Measurements from ENCODE around the gene MDC1. TPM values are rescaled to one million over a fixed set of nuclear protein-coding genes. Genes with fewer than 3 reads are reported as not detected.
A peak's percentile ranks its signal among the peaks of the same experiment; 100 is the strongest.

MDC1 gene
- total RNA-seq, 4 donors from 2014 or later = 2.4 to 7.4 (median 7.0) TPM

- TF ChIP-seq CTCF (IDR thresholded peaks at IDR 0.05) (no peak), POLR2A (IDR thresholded peaks at IDR 0.05) (no peak)
- DNase-seq = no peak
- H3K27ac ChIP-seq = no peak overlapping the region
- peaks cover 15 to 98% (median 39%) of the 10 kb centered on the region in 3 donors for H3K36me3 ChIP-seq
- H3K9me3 ChIP-seq = no peaks in the 10 kb centered on the region
- H3K4me1 ChIP-seq = peaks cover 0 to 46% (median 10%) of the 10 kb centered on the region in 3 donors
- WGBS, 2 donors = 88 to 91% methylated on average over 11 to 12 of the region's 12 CpGs
- no peaks in the 10 kb centered on the region for H3K27me3 ChIP-seq
- no peak overlapping the region for H3K4me3 ChIP-seq
- intact Hi-C loops (cut with DNase I) = no loop called here
Measured at GRCh38 chr6:30732237-30732943, 15.3 kb upstream of the MDC1 start.

GRCh38 chr6:30730601-30731435 lies 13.7 kb upstream of the MDC1 start:
- DNase-seq = no peak
- intact Hi-C loops (cut with DNase I) = no loop called here
- TF ChIP-seq CTCF (IDR thresholded peaks at IDR 0.05) (peak; percentile 48 to 93 (median 85)), POLR2A (IDR thresholded peaks at IDR 0.05) (no peak)
- peak overlapping the region; percentile 32 to 64 (median 54) for H3K27ac ChIP-seq
- peaks cover 0 to 44% (median 5%) of the 10 kb centered on the region in 3 donors for H3K4me1 ChIP-seq
- WGBS, 2 donors = 22 to 51% methylated on average over 9 to 13 of the region's 30 CpGs
- H3K36me3 ChIP-seq = peaks cover 12 to 98% (median 41%) of the 10 kb centered on the region in 3 donors
- H3K9me3 ChIP-seq = no peaks in the 10 kb centered on the region
- peak overlapping the region in 2 of 4 donors; percentile 13 to 44 for H3K4me3 ChIP-seq
- no peaks in the 10 kb centered on the region for H3K27me3 ChIP-seq

GRCh38 chr6:30727920-30728553 lies 11.0 kb upstream of the MDC1 start:
- intact Hi-C loops (cut with DNase I) = no loop called here
- WGBS, 2 donors = 46 to 50% methylated on average over 6 to 7 of the region's 7 CpGs
- peaks cover 13 to 64% (median 14%) of the 10 kb centered on the region in 3 donors for H3K4me1 ChIP-seq
- TF ChIP-seq POLR2A (IDR thresholded peaks at IDR 0.05) (no peak), CTCF (IDR thresholded peaks at IDR 0.05) (no peak)
- peak overlapping the region in 3 of 4 donors; percentile 1 to 48 (median 29) for H3K27ac ChIP-seq
- peaks cover 29 to 98% (median 47%) of the 10 kb centered on the region in 3 donors for H3K36me3 ChIP-seq
- no peak overlapping the region for H3K4me3 ChIP-seq
- H3K27me3 ChIP-seq = no peaks in the 10 kb centered on the region
- no peak for DNase-seq
- no peaks in the 10 kb centered on the region for H3K9me3 ChIP-seq

GRCh38 chr6:30726506-30727413 lies 9.7 kb upstream of the MDC1 start:
- intact Hi-C loops (cut with DNase I) = no loop called here
- TF ChIP-seq POLR2A (IDR thresholded peaks at IDR 0.05) (no peak), CTCF (IDR thresholded peaks at IDR 0.05) (no peak)
- H3K27ac ChIP-seq = peak overlapping the region in 3 of 4 donors; percentile 6 to 96 (median 10)
- H3K27me3 ChIP-seq = no peaks in the 10 kb centered on the region
- H3K4me3 ChIP-seq = no peak overlapping the region
- peaks cover 36 to 93% (median 55%) of the 10 kb centered on the region in 3 donors for H3K36me3 ChIP-seq
- no peaks in the 10 kb centered on the region for H3K9me3 ChIP-seq
- DNase-seq = no peak
- H3K4me1 ChIP-seq = peaks cover 25 to 77% (median 27%) of the 10 kb centered on the region in 3 donors
- 76 to 84% methylated on average over 10 to 11 of the region's 11 CpGs for WGBS, 2 donors

Measured in esophagus squamous epithelium (tissue), 5 donors.